Activated CD8-positive, alpha-beta T cell treated with anti-CD3 and anti-CD28 coated beads, Interleukin-2, amount 10 ng/mL, durations not matched to agents 7 days and 5 days (primary cell): ENCODE measurements around the gene IGFLR1. TPM values are rescaled to one million over a fixed set of nuclear protein-coding genes. Genes with fewer than 3 reads are reported as not detected.
"Not testable (repeated sequence)": the region's sequence is repeated elsewhere in the genome, so short reads cannot be mapped to it uniquely, and the experiment has no call there.

Experiments
- ATAC-seq: fragments of 150-1000 bp; cut with Tn5 transposase; one replicate; pipeline ENCODE4 v1.10.0; 2021; ENCODE audit warnings: moderate library complexity
- CTCF ChIA-PET: fragments of 350-600 bp; sonication (Branson Sonifier 250); formaldehyde crosslinking; loops from one replicate; lab custom pipeline; 2021; ENCODE audit warnings: antibody characterized with exemption; lab: Charles Lee
- POLR2A ChIA-PET: fragments of 350-600 bp; sonication (Branson Sonifier 250); formaldehyde crosslinking; loops from one replicate; lab custom pipeline; 2021; ENCODE audit warnings: antibody characterized with exemption; lab: Charles Lee
- DNase-seq: peaks from one replicate; pipeline ENCODE4 v3.0.0-alpha.2; 2020
- H3K27ac Mint-ChIP-seq: one replicate; pipeline ENCODE4 v1.8.0; 2021; ENCODE audit warnings: mild to moderate bottlenecking, mixed read lengths
- H3K27me3 Mint-ChIP-seq: one replicate; pipeline ENCODE4 v1.8.0; 2021; ENCODE audit warnings: low read depth, mixed read lengths
- H3K36me3 Mint-ChIP-seq: one replicate; pipeline ENCODE4 v1.8.0; 2021; ENCODE audit warnings: low read depth, mixed read lengths
- H3K4me1 Mint-ChIP-seq: one replicate; pipeline ENCODE4 v1.8.0; 2021; ENCODE audit warnings: low read depth, mixed read lengths
- H3K4me3 Mint-ChIP-seq: one replicate; pipeline ENCODE4 v1.8.0; 2021; ENCODE audit warnings: mild to moderate bottlenecking, mixed read lengths
- H3K9me3 Mint-ChIP-seq: one replicate; pipeline ENCODE4 v1.8.0; 2022; ENCODE audit warnings: mixed read lengths; ENCODE audit not compliant: insufficient read depth
- total RNA-seq, 2 experiments: library from RNA; stranded (reverse); gene quantifications; one replicate each; pipeline ENCODE4 v1.2.3, GENCODE V29; 2021

The IGFLR1 gene
- total RNA-seq, 2 experiments from 2014 or later, result 29.9 to 37.1 TPM

DNA sequence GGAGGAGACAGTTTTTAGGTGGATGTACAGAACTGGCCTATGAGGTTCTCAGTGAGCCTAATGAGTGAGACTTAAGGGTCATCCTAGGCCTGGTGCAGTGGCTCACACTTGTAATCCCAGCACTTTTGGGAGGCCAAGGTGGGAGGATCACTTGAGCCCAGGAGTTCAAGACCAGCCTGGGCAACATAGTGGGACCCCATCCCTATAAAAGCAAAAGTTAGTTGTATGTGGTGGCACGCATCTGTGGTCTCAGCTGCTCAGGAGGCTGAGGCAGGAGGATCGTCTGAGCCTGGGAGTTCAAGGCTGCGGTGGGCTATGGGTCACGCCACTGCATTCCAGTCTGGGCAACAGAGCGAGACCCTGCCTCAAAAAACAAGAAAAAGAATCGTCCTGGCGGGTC, 18.1 kb downstream of the IGFLR1 start:
- CTCF ChIA-PET, result interaction anchor here (1.2 to 1.6 kb wide), 2 partner anchors 16 to 30 kb away, joined by 4 read pairs; no protein-coding TSS in a partner anchor
- H3K27ac Mint-ChIP-seq, result not testable (repeated sequence)

DNA sequence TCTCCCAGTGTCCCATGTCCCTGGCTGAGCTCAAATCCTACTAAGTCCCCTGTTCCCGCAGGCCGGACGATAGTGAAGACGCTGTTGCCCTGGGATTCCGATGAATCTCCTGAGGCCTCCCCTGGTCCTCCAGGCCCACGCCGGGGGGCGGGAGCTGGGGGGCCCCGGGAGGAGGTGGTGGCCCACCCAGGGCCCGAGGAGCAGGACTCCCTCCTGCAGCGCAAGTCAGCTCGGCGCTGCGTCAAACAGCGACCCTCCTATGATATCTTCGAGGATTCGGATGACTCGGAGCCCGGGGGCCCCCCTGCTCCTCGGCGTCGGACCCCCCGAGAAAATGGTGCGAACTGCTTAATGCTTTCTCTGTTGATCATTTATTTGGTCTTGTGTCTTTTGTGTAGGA, 18.6 kb downstream of the IGFLR1 start:
- Mint-ChIP-seq H3K9me3 (no peaks in the 10 kb centered on the region), H3K36me3 (peaks cover 73% of the 10 kb centered on the region), H3K27me3 (no peaks in the 10 kb centered on the region), H3K27ac (no peak overlapping the region), H3K4me3 (no peak overlapping the region), H3K4me1 (peaks cover 18% of the 10 kb centered on the region)
- ChIA-PET CTCF (interaction anchor here (1.2 to 1.6 kb wide), 2 partner anchors 17 to 29 kb away, joined by 4 read pairs; no protein-coding TSS in a partner anchor), POLR2A (interaction anchor here (1.3 kb wide), 1 partner anchor 17 kb away, joined by 5 read pairs; no protein-coding TSS in a partner anchor)
- DNase-seq (no peak), ATAC-seq (no peak)

More for the DNA sequence above, 18.1 kb downstream of the IGFLR1 start:
- Mint-ChIP-seq H3K4me1 (peaks cover 14% of the 10 kb centered on the region), H3K36me3 (peaks cover 76% of the 10 kb centered on the region)
- DNase-seq, H3K27me3 Mint-ChIP-seq, H3K4me3 Mint-ChIP-seq, H3K9me3 Mint-ChIP-seq, ATAC-seq: not testable (repeated sequence)
- POLR2A ChIA-PET, result interaction anchor here (1.2 to 1.3 kb wide), 2 partner anchors 13 to 16 kb away, joined by 4 to 5 read pairs; no protein-coding TSS in a partner anchor

DNA sequence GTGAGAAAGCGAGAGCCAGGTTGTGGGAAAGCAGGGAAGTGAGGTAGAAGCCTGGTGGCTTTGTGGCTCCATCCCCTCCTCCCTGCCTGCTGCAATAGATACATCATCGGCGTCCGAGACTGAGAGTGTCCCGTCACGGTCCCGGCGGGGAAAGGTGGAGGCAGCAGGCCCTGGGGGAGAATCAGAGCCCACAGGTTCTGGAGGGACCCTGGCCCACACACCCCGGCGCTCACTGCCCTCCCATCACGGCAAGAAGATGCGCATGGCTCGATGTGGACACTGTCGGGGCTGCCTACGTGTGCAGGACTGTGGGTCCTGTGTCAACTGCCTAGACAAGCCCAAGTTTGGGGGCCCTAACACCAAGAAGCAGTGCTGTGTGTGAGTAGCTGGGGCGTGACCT, 19.4 kb downstream of the IGFLR1 start:
- peaks cover 66% of the 10 kb centered on the region for H3K36me3 Mint-ChIP-seq
- DNase-seq, result no peak
- ATAC-seq, result no peak
- H3K4me3 Mint-ChIP-seq, result no peak overlapping the region
- no peak overlapping the region for H3K27ac Mint-ChIP-seq
- POLR2A ChIA-PET, result interaction anchor here (1.3 kb wide), 1 partner anchor 18 kb away, joined by 5 read pairs; no protein-coding TSS in a partner anchor
- H3K9me3 Mint-ChIP-seq, result no peaks in the 10 kb centered on the region
- no peaks in the 10 kb centered on the region for H3K27me3 Mint-ChIP-seq
- CTCF ChIA-PET, result interaction anchor here (1.2 to 1.6 kb wide), 2 partner anchors 18 to 28 kb away, joined by 4 read pairs; no protein-coding TSS in a partner anchor
- peaks cover 18% of the 10 kb centered on the region for H3K4me1 Mint-ChIP-seq

DNA sequence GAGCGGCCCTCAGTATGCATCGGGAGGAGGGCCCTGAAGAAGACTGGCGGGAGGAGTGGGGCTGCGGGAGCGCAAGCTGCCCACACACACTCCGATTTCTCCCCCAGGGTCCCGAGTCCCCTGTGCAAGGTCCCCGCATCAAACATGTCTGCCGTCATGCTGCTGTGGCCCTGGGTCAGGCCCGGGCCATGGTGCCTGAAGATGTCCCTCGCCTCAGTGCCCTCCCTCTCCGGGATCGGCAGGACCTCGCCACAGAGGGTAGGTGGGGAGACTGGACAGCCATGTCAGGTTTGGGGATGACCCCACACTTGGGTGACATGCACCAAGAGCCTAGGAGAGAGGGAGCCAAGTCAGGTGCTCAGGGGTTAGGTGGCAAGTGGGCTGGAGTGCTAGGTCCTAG, 19.8 kb downstream of the IGFLR1 start:
- DNase-seq, result no peak
- H3K4me1 Mint-ChIP-seq, result peaks cover 18% of the 10 kb centered on the region
- H3K4me3 Mint-ChIP-seq, result no peak overlapping the region
- no peaks in the 10 kb centered on the region for H3K27me3 Mint-ChIP-seq
- ChIA-PET POLR2A (interaction anchor here (1.3 kb wide), 1 partner anchor 18 kb away, joined by 3 read pairs; no protein-coding TSS in a partner anchor), CTCF (interaction anchor here (1.4 kb wide), 1 partner anchor 18 kb away, joined by 3 read pairs; no protein-coding TSS in a partner anchor)
- H3K36me3 Mint-ChIP-seq, result peaks cover 63% of the 10 kb centered on the region
- H3K27ac Mint-ChIP-seq, result no peak overlapping the region
- H3K9me3 Mint-ChIP-seq, result no peaks in the 10 kb centered on the region
- no peak for ATAC-seq

- Mint-ChIP-seq H3K9me3 (no peaks in the 10 kb centered on the region), H3K27ac (no peak overlapping the region), H3K27me3 (no peaks in the 10 kb centered on the region), H3K4me3 (no peak overlapping the region), H3K4me1 (peaks cover 22% of the 10 kb centered on the region), H3K36me3 (peaks cover 62% of the 10 kb centered on the region)
- ChIA-PET CTCF (interaction anchor here (1.4 kb wide), 1 partner anchor 19 kb away, joined by 3 read pairs; no protein-coding TSS in a partner anchor), POLR2A (interaction anchor here (1.3 kb wide), 1 partner anchor 19 kb away, joined by 3 read pairs; no protein-coding TSS in a partner anchor)
- ATAC-seq (no peak), DNase-seq (no peak)
Observed at GRCh38 chr19:35721374-35721773, 20.9 kb downstream of the IGFLR1 start.

DNA sequence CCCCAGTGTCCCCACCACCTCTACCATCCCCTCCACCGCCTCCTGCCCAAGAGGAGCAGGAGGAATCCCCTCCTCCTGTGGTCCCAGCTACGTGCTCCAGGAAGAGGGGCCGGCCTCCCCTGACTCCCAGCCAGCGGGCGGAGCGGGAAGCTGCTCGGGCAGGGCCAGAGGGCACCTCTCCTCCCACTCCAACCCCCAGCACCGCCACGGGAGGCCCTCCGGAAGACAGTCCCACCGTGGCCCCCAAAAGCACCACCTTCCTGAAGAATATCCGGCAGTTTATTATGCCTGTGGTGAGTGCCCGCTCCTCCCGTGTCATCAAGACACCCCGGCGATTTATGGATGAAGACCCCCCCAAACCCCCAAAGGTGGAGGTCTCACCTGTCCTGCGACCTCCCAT, 21.6 kb downstream of the IGFLR1 start:
- Mint-ChIP-seq H3K4me1 (peaks cover 29% of the 10 kb centered on the region), H3K27ac (no peak overlapping the region), H3K4me3 (no peak overlapping the region), H3K36me3 (peaks cover 62% of the 10 kb centered on the region), H3K9me3 (no peaks in the 10 kb centered on the region), H3K27me3 (no peaks in the 10 kb centered on the region)
- no peak for ATAC-seq
- no peak for DNase-seq
- CTCF ChIA-PET, result no interaction called here
- POLR2A ChIA-PET, result interaction anchor here (0.7 to 0.9 kb wide), 2 partner anchors 16 to 20 kb away, joined by 3 read pairs; no protein-coding TSS in a partner anchor

DNA sequence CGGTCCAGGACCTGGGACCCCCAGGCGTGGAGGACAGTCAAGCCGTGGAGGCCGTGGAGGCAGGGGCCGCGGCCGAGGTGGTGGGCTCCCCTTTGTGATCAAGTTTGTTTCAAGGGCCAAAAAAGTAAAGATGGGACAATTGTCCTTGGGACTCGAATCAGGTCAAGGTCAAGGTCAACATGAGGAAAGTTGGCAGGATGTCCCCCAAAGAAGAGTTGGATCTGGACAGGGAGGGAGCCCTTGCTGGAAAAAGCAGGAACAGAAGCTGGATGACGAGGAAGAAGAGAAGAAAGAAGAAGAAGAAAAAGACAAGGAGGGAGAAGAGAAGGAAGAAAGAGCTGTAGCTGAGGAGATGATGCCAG, 22.1 kb downstream of the IGFLR1 start:
- CTCF ChIA-PET, result no interaction called here
- Mint-ChIP-seq H3K9me3 (no peaks in the 10 kb centered on the region), H3K4me1 (peaks cover 34% of the 10 kb centered on the region), H3K4me3 (peak overlapping the region; percentile 50), H3K27me3 (no peaks in the 10 kb centered on the region), H3K36me3 (peaks cover 58% of the 10 kb centered on the region), H3K27ac (peak overlapping the region; percentile 54)
- no peak for ATAC-seq
- POLR2A ChIA-PET, result interaction anchor here (0.7 to 0.9 kb wide), 2 partner anchors 17 to 20 kb away, joined by 3 read pairs; no protein-coding TSS in a partner anchor
- DNase-seq, result no peak

- no peak for DNase-seq
- POLR2A ChIA-PET, result interaction anchor here (0.6 to 1.9 kb wide), 8 partner anchors 7 to 170 kb away, joined by 3 to 14 read pairs (median 4); partner anchors contain the start of genes IGFLR1, PSENEN and U2AF1L4
- H3K36me3 Mint-ChIP-seq, result peaks cover 56% of the 10 kb centered on the region
Observed at GRCh38 chr19:35719402-35720162, 22.7 kb downstream of the IGFLR1 start.

GRCh38 chr19:35718345-35719041, 23.8 kb downstream of the IGFLR1 start:
- ATAC-seq (peak; percentile 2), DNase-seq (peak; percentile 65)
- ChIA-PET CTCF (interaction anchor here (1.0 to 1.9 kb wide), 9 partner anchors 9 to 102 kb away, joined by 3 to 8 read pairs (median 4); partner anchors contain the start of gene U2AF1L4), POLR2A (interaction anchor here (0.5 to 1.9 kb wide), 11 partner anchors 9 to 208 kb away, joined by 3 to 14 read pairs (median 3); partner anchors contain the start of genes IGFLR1, LIN37, PSENEN and U2AF1L4)
- H3K27me3 Mint-ChIP-seq, result no peaks in the 10 kb centered on the region
- H3K9me3 Mint-ChIP-seq, result no peaks in the 10 kb centered on the region
- peak overlapping the region; percentile 94 for H3K4me3 Mint-ChIP-seq
- H3K36me3 Mint-ChIP-seq, result peaks cover 56% of the 10 kb centered on the region
- peak overlapping the region; percentile 94 for H3K27ac Mint-ChIP-seq
- H3K4me1 Mint-ChIP-seq, result peaks cover 50% of the 10 kb centered on the region

More at GRCh38 chr19:35719402-35720162, 22.7 kb downstream of the IGFLR1 start:
- Mint-ChIP-seq H3K9me3 (no peaks in the 10 kb centered on the region), H3K4me3 (peak overlapping the region; percentile 94), H3K4me1 (peaks cover 39% of the 10 kb centered on the region), H3K27ac (peak overlapping the region; percentile 94), H3K27me3 (no peaks in the 10 kb centered on the region)
- CTCF ChIA-PET, result interaction anchor here (1.0 to 1.9 kb wide), 7 partner anchors 8 to 100 kb away, joined by 3 to 8 read pairs (median 3); no protein-coding TSS in a partner anchor
- no peak for ATAC-seq

- H3K36me3 Mint-ChIP-seq, result peaks cover 50% of the 10 kb centered on the region
- no peaks in the 10 kb centered on the region for H3K9me3 Mint-ChIP-seq
- DNase-seq (no peak), ATAC-seq (peak; percentile 1)
- no peaks in the 10 kb centered on the region for H3K27me3 Mint-ChIP-seq
- peak within 1 kb of the TSS; percentile 94 for H3K4me3 Mint-ChIP-seq
- H3K27ac Mint-ChIP-seq, result peak within 1 kb of the TSS; percentile 94
- POLR2A ChIA-PET, result interaction anchor here (0.6 to 1.9 kb wide), 8 partner anchors 13 to 208 kb away, joined by 3 to 14 read pairs (median 3); partner anchors contain the start of genes IGFLR1, LIN37, PSENEN and U2AF1L4
- H3K4me1 Mint-ChIP-seq, result peaks cover 57% of the 10 kb centered on the region
- CTCF ChIA-PET, result interaction anchor here (1.0 to 1.9 kb wide), 5 partner anchors 18 to 102 kb away, joined by 3 to 8 read pairs (median 4); partner anchors contain the start of gene U2AF1L4
Observed at GRCh38 chr19:35717665-35718344, 24.4 kb downstream of the IGFLR1 start, which contains the start of gene KMT2B. TSS of gene KMT2B (plus strand) at chr19:35718003. CDS start at chr19:35718019, 16 bp downstream.
